Measurements from ENCODE around the gene NUDC. TPM values are rescaled to one million over a fixed set of nuclear protein-coding genes. Genes with fewer than 3 reads are reported as not detected.

The NUDC gene
- total RNA-seq, 1 donor from 2014 or later = 73.3 TPM

GRCh38 chr1:26909951-26910342 lies 11.6 kb upstream of the NUDC start:
- no peak for DNase-seq
- ATAC-seq = no peak
- intact Hi-C loops (cut with micrococcal nuclease) = no loop called here

GRCh38 chr1:26910343-26911160 lies 11.0 kb upstream of the NUDC start:
- DNase-seq (no peak), ATAC-seq (no peak)
- intact Hi-C loops (cut with micrococcal nuclease) = no loop called here

GRCh38 chr1:26911399-26912146 lies 10.0 kb upstream of the NUDC start:
- intact Hi-C loops (cut with micrococcal nuclease) = no loop called here
- DNase-seq (no peak), ATAC-seq (no peak)

GRCh38 chr1:26912147-26912490 lies 9.4 kb upstream of the NUDC start:
- no peak for DNase-seq
- intact Hi-C loops (cut with micrococcal nuclease) = no loop called here
- no peak for ATAC-seq

- intact Hi-C loops (cut with micrococcal nuclease) = no loop called here
- peak; percentile 7 for ATAC-seq
- DNase-seq = no peak
Measured at GRCh38 chr1:26913389-26913753, 8.2 kb upstream of the NUDC start.

GRCh38 chr1:26913754-26914619 lies 7.6 kb upstream of the NUDC start, which contains the start of gene NR0B2:
Gene NR0B2 (minus strand): TSS chr1:26913975. CDS start chr1:26913940, 35 bp downstream.
- intact Hi-C loops (cut with micrococcal nuclease) = no loop called here
- DNase-seq = peak; percentile 78
- peak; percentile 88 for ATAC-seq

- intact Hi-C loops (cut with micrococcal nuclease) = no loop called here
- ATAC-seq (peak; percentile 67), DNase-seq (peak; percentile 67)
Measured at GRCh38 chr1:26915204-26915842, 6.2 kb upstream of the NUDC start.

- ATAC-seq (peak; percentile 49), DNase-seq (no peak)
- intact Hi-C loops (cut with micrococcal nuclease) = no loop called here
Measured at GRCh38 chr1:26921126-26921539, 410 bp upstream of the NUDC start.

- ATAC-seq (no peak), DNase-seq (no peak)
- intact Hi-C loops (cut with micrococcal nuclease) = no loop called here
Measured at GRCh38 chr1:26922431-26922729, 837 bp downstream of the NUDC start.

- no peak for ATAC-seq
- intact Hi-C loops (cut with micrococcal nuclease) = no loop called here
- DNase-seq = no peak
Measured at GRCh38 chr1:26922901-26923300, 1.4 kb downstream of the NUDC start.

- ATAC-seq = no peak
- intact Hi-C loops (cut with micrococcal nuclease) = no loop called here
Measured at GRCh38 chr1:26923711-26924110, 2.2 kb downstream of the NUDC start.

GRCh38 chr1:26932531-26932930 lies 11.0 kb downstream of the NUDC start:
- DNase-seq (no peak), ATAC-seq (no peak)
- intact Hi-C loops (cut with micrococcal nuclease) = no loop called here

More at GRCh38 chr1:26923711-26924110, 2.2 kb downstream of the NUDC start:
- DNase-seq = no peak

- ATAC-seq (no peak), DNase-seq (no peak)
- intact Hi-C loops (cut with micrococcal nuclease) = no loop called here
Measured at GRCh38 chr1:26936823-26937222, 15.3 kb downstream of the NUDC start.

GRCh38 chr1:26938004-26938658 lies 16.6 kb downstream of the NUDC start:
- ATAC-seq (peak; percentile 74), DNase-seq (peak; percentile 39)
- intact Hi-C loops (cut with micrococcal nuclease) = no loop called here

- intact Hi-C loops (cut with micrococcal nuclease) = no loop called here
- DNase-seq = no peak
- peak; percentile 6 for ATAC-seq
Measured at GRCh38 chr1:26938659-26939025, 17.1 kb downstream of the NUDC start.

- ATAC-seq = peak; percentile 29
- DNase-seq = no peak
- intact Hi-C loops (cut with micrococcal nuclease) = no loop called here
Measured at GRCh38 chr1:26941311-26941710, 19.8 kb downstream of the NUDC start.

GRCh38 chr1:26942656-26943055 lies 21.1 kb downstream of the NUDC start:
- DNase-seq (no peak), ATAC-seq (no peak)
- intact Hi-C loops (cut with micrococcal nuclease) = no loop called here

- intact Hi-C loops (cut with micrococcal nuclease) = no loop called here
- DNase-seq = no peak
- no peak for ATAC-seq
Measured at GRCh38 chr1:26945138-26945537, 23.6 kb downstream of the NUDC start.

- ATAC-seq (peak; percentile 44), DNase-seq (no peak)
- intact Hi-C loops (cut with micrococcal nuclease) = no loop called here
Measured at GRCh38 chr1:26945728-26946127, 24.2 kb downstream of the NUDC start.

All from left ventricle myocardium superior (tissue), 1 donor.